K562 (cell line): Measurements from ENCODE around the gene RBFOX1. TPM values are rescaled to one million over a fixed set of nuclear protein-coding genes. Genes with fewer than 3 reads are reported as not detected.

ENCODE experiments used
- ATAC-seq: fragments of 200-7000 bp; cut with Tn5 transposase; 3 replicates; pipeline ENCODE4 v1.9.1; 2020; ENCODE audit warnings: moderate library complexity
- BruUV-seq: library from RNA; stranded (reverse); fragments of 400-500 nt; replicated peaks from 2 replicates; lab custom pipeline; 2021; lab: Mats Ljungman, UMichigan
- CTCF ChIA-PET: fragments of 300-600 bp; formaldehyde crosslinking; extraction: SDS; loops from one replicate; lab custom pipeline; 2021; ENCODE audit warnings: low intra/inter-chr PET ratio; lab: Yijun Ruan, JAX
- POLR2A ChIA-PET: fragments of 300-600, 350-650 bp; sonication (Branson Sonifier 250); formaldehyde crosslinking; extraction: SDS; loops from one replicate; lab custom pipeline; 2021; ENCODE audit warnings: antibody characterized with exemption, inconsistent platforms; lab: Yijun Ruan, JAX
- DNase-seq, 4 experiments: peaks; one replicate each; pipeline versions ENCODE4 v3.0.0 to v3.0.0-alpha.2; 2011 to 2018; ENCODE audit warnings: low spot score in 3 of 4, mixed read lengths in 3 of 4; ENCODE audit errors: extremely low read depth in 1 of 4
- FAIRE-seq: peaks from 2 replicates; lab custom pipeline; 2011; peaks lifted over from hg19 to GRCh38; lab: Jason Lieb, UNC
- H2AFZ ChIP-seq: 2 replicates; pipeline ENCODE4 v1.6.0; 2011; ENCODE audit warnings: low read depth, low read length, control low read depth, inconsistent platforms
- H3K27ac ChIP-seq: fragments of 200-600 bp; 3 replicates; pipeline ENCODE4 v1.8.0; 2011; ENCODE audit warnings: low read depth, mild to moderate bottlenecking, control low read depth, inconsistent platforms, low read length, moderate library complexity, mixed read lengths; ENCODE audit errors: extremely low read depth
- H3K27me3 ChIP-seq, 2 experiments: fragments of 300-600 bp in 1 of 2; 2 replicates in 1 of 2; 3 replicates in 1 of 2; pipeline versions ENCODE4 v1.6.0 to v1.8.0; 2011; ENCODE audit warnings: inconsistent platforms in 2 of 2, low read length in 2 of 2, mild to moderate bottlenecking in 1 of 2, mixed read lengths in 1 of 2, moderate library complexity in 1 of 2; ENCODE audit not compliant: control insufficient read depth in 2 of 2, insufficient read depth in 2 of 2
- H3K36me3 ChIP-seq: fragments of 300-600 bp; 3 replicates; pipeline ENCODE4 v1.8.0; 2011; ENCODE audit warnings: mild to moderate bottlenecking, low read length, inconsistent platforms; ENCODE audit not compliant: control insufficient read depth, insufficient read depth
- H3K4me1 ChIP-seq, 2 experiments: fragments of 200-600 bp in 1 of 2; replicated peaks in 1 of 2; 2 replicates in 1 of 2; 3 replicates in 1 of 2; pipeline versions ENCODE4 v1.5.1 to v1.8.0; 2011; ENCODE audit warnings: inconsistent platforms in 2 of 2, low read length in 2 of 2, mild to moderate bottlenecking in 1 of 2, mixed read lengths in 1 of 2, moderate library complexity in 1 of 2; ENCODE audit not compliant: control insufficient read depth in 2 of 2, insufficient read depth in 2 of 2
- H3K4me2 ChIP-seq: 2 replicates; pipeline ENCODE4 v1.6.1; 2011; ENCODE audit warnings: low read length, control low read depth, inconsistent platforms, mixed read lengths; ENCODE audit not compliant: insufficient read depth
- H3K4me3 ChIP-seq: fragments of 200-600 bp; sonication (generic), shearing (Covaris generic); 2 replicates; pipeline ENCODE4 v1.5.1; 2016; ENCODE audit warnings: control low read depth, inconsistent platforms
- H3K79me2 ChIP-seq: fragments of 200-600 bp; 3 replicates; pipeline ENCODE4 v1.8.0; 2011; ENCODE audit warnings: low read length, inconsistent platforms; ENCODE audit not compliant: control insufficient read depth, insufficient read depth
- H3K9ac ChIP-seq, 2 experiments: 2 replicates each; pipeline versions ENCODE4 v1.6.0 to v1.6.1; 2011; ENCODE audit warnings: low read depth in 2 of 2, low read length in 2 of 2, control low read depth in 1 of 2, inconsistent platforms in 1 of 2, mild to moderate bottlenecking in 1 of 2, mixed read lengths in 1 of 2; ENCODE audit not compliant: insufficient read depth in 1 of 2
- H3K9me1 ChIP-seq: one replicate; pipeline ENCODE4 v1.6.0; 2011; ENCODE audit warnings: inconsistent platforms, mild to moderate bottlenecking, low read length, moderate library complexity; ENCODE audit not compliant: control insufficient read depth, insufficient read depth
- H3K9me3 ChIP-seq: replicated peaks from 2 replicates; pipeline ENCODE4 v1.5.1; 2011; ENCODE audit warnings: low read depth, low read length, inconsistent platforms; ENCODE audit not compliant: control insufficient read depth, insufficient read depth
- H4K20me1 ChIP-seq: replicated peaks from 2 replicates; pipeline ENCODE4 v1.6.1; 2011; ENCODE audit warnings: low read length, inconsistent platforms, mixed read lengths; ENCODE audit not compliant: control insufficient read depth, insufficient read depth
- CBX5 ChIP-seq: IDR thresholded peaks from 2 replicates; pipeline ENCODE4 v1.6.1; 2014; ENCODE audit warnings: low read depth, borderline replicate concordance
- ELF1 ChIP-seq: fragments of 200-800 bp; sonication (Bioruptor generic); IDR thresholded peaks from 2 replicates; pipeline ENCODE4 v1.6.1; 2016; ENCODE audit warnings: missing genetic modification characterization, missing compliant biosample characterization
- GABPA ChIP-seq: fragments of 200-800 bp; sonication (Bioruptor generic); conservative IDR thresholded peaks from 2 replicates; pipeline ENCODE4 v1.6.1; 2016; ENCODE audit warnings: low read depth, missing genetic modification characterization, missing compliant biosample characterization
- KLF6 ChIP-seq: fragments of 250-450 bp; sonication (Bioruptor Pico); IDR thresholded peaks from 2 replicates; pipeline ENCODE4 v1.4.0; 2020; ENCODE audit warnings: mild to moderate bottlenecking, moderate library complexity, borderline replicate concordance
- LCOR ChIP-seq: sonication (generic); formaldehyde crosslinking; IDR thresholded peaks from 2 replicates; pipeline ENCODE4 v1.8.0; 2022; ENCODE audit warnings: mild to moderate bottlenecking, missing genetic modification reagents
- MCM7 ChIP-seq, 2 experiments: fragments of 450-650 bp; IDR thresholded peaks; 2 replicates each; pipeline ENCODE4 v1.6.1; 2016 to 2018
- NBN ChIP-seq: fragments of 450-650 bp; IDR thresholded peaks from 2 replicates; pipeline ENCODE4 v1.6.1; 2016; ENCODE audit warnings: low read depth, mild to moderate bottlenecking
- NCOA2 ChIP-seq, 2 experiments: fragments of 450-650 bp; IDR thresholded peaks; 2 replicates each; pipeline ENCODE4 v1.6.1; 2018; ENCODE audit warnings: mild to moderate bottlenecking in 2 of 2, moderate library complexity in 1 of 2; ENCODE audit not compliant: partially characterized antibody in 2 of 2
- XRCC3 ChIP-seq: fragments of 450-650 bp; IDR thresholded peaks from 2 replicates; pipeline ENCODE4 v1.6.1; 2017; ENCODE audit warnings: mild to moderate bottlenecking, moderate library complexity
- ZNF41 ChIP-seq: fragments of 250-450 bp; sonication (Bioruptor Pico); conservative IDR thresholded peaks from 2 replicates; pipeline ENCODE4 v1.4.0; 2020; ENCODE audit warnings: mild to moderate bottlenecking
- WGBS: fragments of 100-300 bp; shearing (Covaris generic); methylation state at CpG from one replicate; pipeline ENCODE4 v1.1.6; 2016; ENCODE audit warnings: low coverage, mixed read lengths; ENCODE audit not compliant: insufficient coverage; ENCODE audit errors: missing lambda C conversion rate; 5-methylcytosine and 5-hydroxymethylcytosine counted together
- in situ Hi-C: fragments of 300-500 bp; cut with MboI; formaldehyde crosslinking; loops from 4 replicates; pipeline ENCODE4 v1.15.0; 2018; ENCODE audit warnings: inconsistent platforms, mixed read lengths
- intact Hi-C: fragments of 100-400 bp; cut with micrococcal nuclease; formaldehyde crosslinking; loops from 2 replicates; pipeline ENCODE4 v1.14.2; 2022
- polyA plus RNA-seq, 8 experiments: library from polyadenylated mRNA; depleted of rRNA in 4 of 8; stranded (reverse) in 5 of 8; unstranded in 3 of 8; fragments of >200 nt; fragmentation: Nextera tagmentation in 2 of 8; fragmentation: Illumina TruSeq in 1 of 8; extraction: Ambion mirVana in 2 of 8; extraction: Trizol in 1 of 8; gene quantifications; 2 replicates each; pipeline versions ENCODE4 v1.2.1 to v1.2.3, GENCODE V29; 2011 to 2014; ENCODE audit warnings: inconsistent platforms in 1 of 8, missing spikeins in 1 of 8
- total RNA-seq, 7 experiments: library from RNA; depleted of rRNA in 6 of 7; stranded (reverse); fragments of >200 nt in 6 of 7; fragmentation: Illumina TruSeq in 2 of 7; extraction: Trizol in 2 of 7; gene quantifications; 2 replicates each; pipeline versions ENCODE4 v1.2.1 to v1.2.3, GENCODE V29; 2011 to 2021; ENCODE audit warnings: low replicate concordance in 1 of 7
- TF ChIP-seq, protein P1 (sequence below): fragments of 450-650 bp; IDR thresholded peaks from 2 replicates; pipeline ENCODE4 v1.6.1; 2016; ENCODE audit warnings: antibody characterized with exemption
- TF ChIP-seq, protein P2 (sequence below), 2 experiments: fragments of 200-800 bp in 1 of 2; sonication (Bioruptor generic) in 1 of 2; sonication (generic) in 1 of 2; formaldehyde crosslinking in 1 of 2; IDR thresholded peaks in 1 of 2; conservative IDR thresholded peaks in 1 of 2; 2 replicates each; pipeline versions ENCODE4 v1.5.0 to v1.6.1; 2016 to 2020; ENCODE audit warnings: missing compliant biosample characterization in 1 of 2, missing genetic modification characterization in 1 of 2, missing genetic modification reagents in 1 of 2
- TF ChIP-seq, protein P3 (sequence below): fragments of 250-450 bp; sonication (Bioruptor Pico); IDR thresholded peaks from 2 replicates; pipeline ENCODE4 v1.9.0; 2021; ENCODE audit warnings: mild to moderate bottlenecking, inconsistent platforms
- TF ChIP-seq, protein P4 (sequence below): sonication (generic); formaldehyde crosslinking; IDR thresholded peaks from 2 replicates; pipeline ENCODE4 v1.8.0; 2022; ENCODE audit warnings: mild to moderate bottlenecking, missing genetic modification reagents

Gene RBFOX1
- total and polyA plus RNA-seq, 9 of the 15 experiments (the other 6 are each of a cell fraction or from before 2014, with no cell fraction given) = 0.03 TPM; not detected in 8

DNA sequence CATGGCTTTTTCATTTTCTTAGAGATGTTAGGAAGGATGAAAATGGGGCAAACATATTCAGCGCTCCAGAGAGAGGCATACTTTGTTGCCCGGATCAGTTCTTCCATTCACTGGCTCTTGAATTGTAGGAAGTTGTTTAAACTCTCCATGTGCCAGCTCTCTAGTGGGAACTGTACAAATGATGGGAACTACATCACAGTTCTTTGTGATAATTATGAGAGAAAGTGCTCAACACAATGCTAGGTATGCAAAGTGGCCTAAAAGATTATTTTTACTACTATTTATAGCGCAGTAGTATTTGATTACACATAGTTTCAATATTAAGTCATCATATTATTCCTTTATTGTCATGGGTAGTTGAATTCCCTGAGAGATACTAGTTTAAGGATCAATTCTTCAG is 268.5 kb downstream of the RBFOX1 start (continued):
- TF ChIP-seq, protein P1, sequence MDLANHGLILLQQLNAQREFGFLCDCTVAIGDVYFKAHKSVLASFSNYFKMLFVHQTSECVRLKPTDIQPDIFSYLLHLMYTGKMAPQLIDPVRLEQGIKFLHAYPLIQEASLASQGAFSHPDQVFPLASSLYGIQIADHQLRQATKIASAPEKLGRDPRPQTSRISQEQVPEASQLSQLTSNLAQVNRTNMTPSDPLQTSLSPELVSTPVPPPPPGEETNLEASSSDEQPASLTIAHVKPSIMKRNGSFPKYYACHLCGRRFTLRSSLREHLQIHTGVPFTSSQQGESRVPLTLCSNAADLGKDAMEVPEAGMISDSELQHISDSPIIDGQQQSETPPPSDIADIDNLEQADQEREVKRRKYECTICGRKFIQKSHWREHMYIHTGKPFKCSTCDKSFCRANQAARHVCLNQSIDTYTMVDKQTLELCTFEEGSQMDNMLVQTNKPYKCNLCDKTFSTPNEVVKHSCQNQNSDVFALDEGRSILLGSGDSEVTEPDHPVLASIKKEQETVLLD = no peak
- TF ChIP-seq ELF1 (tag) = no peak
- TF ChIP-seq XRCC3 = no peak

DNA sequence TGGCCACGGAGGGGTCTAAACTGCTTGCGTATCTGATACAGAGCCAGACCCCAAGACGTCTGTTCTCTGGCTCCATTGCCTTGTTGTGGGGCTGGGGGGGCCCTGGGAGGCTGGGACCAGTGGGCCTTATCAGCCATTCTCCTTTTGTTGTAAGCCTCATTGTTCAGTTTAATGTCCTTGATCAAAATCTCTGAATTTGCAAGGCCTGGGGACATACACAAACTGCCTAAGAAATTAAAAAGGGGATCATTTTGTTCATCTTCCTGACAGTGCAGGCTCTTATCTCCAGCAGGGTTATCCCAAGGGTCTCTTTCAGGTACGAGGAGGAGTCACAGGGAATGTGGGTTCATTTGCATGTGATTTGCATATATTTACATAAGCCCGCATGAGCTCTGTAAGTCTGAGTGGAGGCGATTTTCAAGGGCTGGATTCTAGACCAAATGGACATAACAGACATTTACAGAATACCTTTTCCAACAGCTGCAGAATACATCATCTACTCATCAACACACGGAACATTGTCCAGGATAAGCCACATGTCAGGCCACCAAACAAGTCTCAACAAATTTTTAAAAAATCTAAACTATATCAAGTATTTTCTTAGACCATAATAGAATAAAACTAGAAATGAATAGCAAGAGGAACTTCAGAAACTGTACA is 269.8 kb downstream of the RBFOX1 start:
- CTCF ChIA-PET = no interaction called here
- in situ Hi-C loops = no loop called here
- H4K20me1 ChIP-seq = no peaks in the 10 kb centered on the region
- TF ChIP-seq, protein P2, sequence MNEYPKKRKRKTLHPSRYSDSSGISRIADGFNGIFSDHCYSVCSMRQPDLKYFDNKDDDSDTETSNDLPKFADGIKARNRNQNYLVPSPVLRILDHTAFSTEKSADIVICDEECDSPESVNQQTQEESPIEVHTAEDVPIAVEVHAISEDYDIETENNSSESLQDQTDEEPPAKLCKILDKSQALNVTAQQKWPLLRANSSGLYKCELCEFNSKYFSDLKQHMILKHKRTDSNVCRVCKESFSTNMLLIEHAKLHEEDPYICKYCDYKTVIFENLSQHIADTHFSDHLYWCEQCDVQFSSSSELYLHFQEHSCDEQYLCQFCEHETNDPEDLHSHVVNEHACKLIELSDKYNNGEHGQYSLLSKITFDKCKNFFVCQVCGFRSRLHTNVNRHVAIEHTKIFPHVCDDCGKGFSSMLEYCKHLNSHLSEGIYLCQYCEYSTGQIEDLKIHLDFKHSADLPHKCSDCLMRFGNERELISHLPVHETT (CRISPR knock-in tag; conservative IDR thresholded peaks at IDR 0.05 in 1 of 2, IDR thresholded peaks at IDR 0.05 in 1 of 2) = no peak
- no peak for TF ChIP-seq MCM7 (IDR thresholded peaks at IDR 0.05)
- TF ChIP-seq KLF6 (CRISPR knock-in tag) = no peak
- no peak for TF ChIP-seq NCOA2 (IDR thresholded peaks at IDR 0.05; ENCODE audit: partially characterized antibody in 2 of 2)
- TF ChIP-seq CBX5 = no peak
- TF ChIP-seq NBN = no peak
- TF ChIP-seq LCOR (CRISPR knock-in tag) = no peak
- TF ChIP-seq, protein P3, sequence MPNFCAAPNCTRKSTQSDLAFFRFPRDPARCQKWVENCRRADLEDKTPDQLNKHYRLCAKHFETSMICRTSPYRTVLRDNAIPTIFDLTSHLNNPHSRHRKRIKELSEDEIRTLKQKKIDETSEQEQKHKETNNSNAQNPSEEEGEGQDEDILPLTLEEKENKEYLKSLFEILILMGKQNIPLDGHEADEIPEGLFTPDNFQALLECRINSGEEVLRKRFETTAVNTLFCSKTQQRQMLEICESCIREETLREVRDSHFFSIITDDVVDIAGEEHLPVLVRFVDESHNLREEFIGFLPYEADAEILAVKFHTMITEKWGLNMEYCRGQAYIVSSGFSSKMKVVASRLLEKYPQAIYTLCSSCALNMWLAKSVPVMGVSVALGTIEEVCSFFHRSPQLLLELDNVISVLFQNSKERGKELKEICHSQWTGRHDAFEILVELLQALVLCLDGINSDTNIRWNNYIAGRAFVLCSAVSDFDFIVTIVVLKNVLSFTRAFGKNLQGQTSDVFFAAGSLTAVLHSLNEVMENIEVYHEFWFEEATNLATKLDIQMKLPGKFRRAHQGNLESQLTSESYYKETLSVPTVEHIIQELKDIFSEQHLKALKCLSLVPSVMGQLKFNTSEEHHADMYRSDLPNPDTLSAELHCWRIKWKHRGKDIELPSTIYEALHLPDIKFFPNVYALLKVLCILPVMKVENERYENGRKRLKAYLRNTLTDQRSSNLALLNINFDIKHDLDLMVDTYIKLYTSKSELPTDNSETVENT (CRISPR knock-in tag) = no peak
- TF ChIP-seq, protein P4, sequence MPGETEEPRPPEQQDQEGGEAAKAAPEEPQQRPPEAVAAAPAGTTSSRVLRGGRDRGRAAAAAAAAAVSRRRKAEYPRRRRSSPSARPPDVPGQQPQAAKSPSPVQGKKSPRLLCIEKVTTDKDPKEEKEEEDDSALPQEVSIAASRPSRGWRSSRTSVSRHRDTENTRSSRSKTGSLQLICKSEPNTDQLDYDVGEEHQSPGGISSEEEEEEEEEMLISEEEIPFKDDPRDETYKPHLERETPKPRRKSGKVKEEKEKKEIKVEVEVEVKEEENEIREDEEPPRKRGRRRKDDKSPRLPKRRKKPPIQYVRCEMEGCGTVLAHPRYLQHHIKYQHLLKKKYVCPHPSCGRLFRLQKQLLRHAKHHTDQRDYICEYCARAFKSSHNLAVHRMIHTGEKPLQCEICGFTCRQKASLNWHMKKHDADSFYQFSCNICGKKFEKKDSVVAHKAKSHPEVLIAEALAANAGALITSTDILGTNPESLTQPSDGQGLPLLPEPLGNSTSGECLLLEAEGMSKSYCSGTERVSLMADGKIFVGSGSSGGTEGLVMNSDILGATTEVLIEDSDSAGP (CRISPR knock-in tag) = no peak
- TF ChIP-seq ZNF41 (CRISPR knock-in tag) = no peak
- TF ChIP-seq GABPA = no peak

More for the DNA sequence above, 269.8 kb downstream of the RBFOX1 start:
- Histone ChIP-seq H3K4me3 (no peak overlapping the region), H3K79me2 (no peaks in the 10 kb centered on the region), H3K27ac (no peak overlapping the region), H3K4me2 (no peak overlapping the region), H3K36me3 (no peaks in the 10 kb centered on the region), H3K27me3 (peaks cover 0 to 2% of the 10 kb centered on the region in 2 experiments; a peak in 1 of 5 replicates), H3K9ac (no peak overlapping the region), H2AFZ (no peak overlapping the region), H3K9me3 (no peaks in the 10 kb centered on the region), H3K4me1 (no peaks in the 10 kb centered on the region), H3K9me1 (no peaks in the 10 kb centered on the region)
- no peak for ATAC-seq
- POLR2A ChIA-PET = no interaction called here
- no TSS peak for BruUV-seq
- intact Hi-C loops = no loop called here
- FAIRE-seq = no peak
- 1% methylated on average over 7 of the region's 7 CpGs for WGBS
- no peak for DNase-seq
